HL-60 (cell line): ENCODE measurements around the gene SGSH.

Source experiments
- DNase-seq, 2 experiments: peaks; one replicate each; pipeline ENCODE4 v3.0.0-alpha.2; 2010 to 2020; ENCODE audit warnings: low read depth in 1 of 2, low spot score in 1 of 2
- H3K27ac ChIP-seq: fragments of 250-450 bp; sonication (Bioruptor Pico); replicated peaks from 2 replicates; pipeline ENCODE4 v1.5.1; 2020; ENCODE audit warnings: mild to moderate bottlenecking, moderate library complexity
- H3K27me3 ChIP-seq: fragments of 250-450 bp; sonication (Bioruptor Pico); 2 replicates; pipeline ENCODE4 v1.5.1; 2021; ENCODE audit warnings: mild to moderate bottlenecking, moderate library complexity; ENCODE audit not compliant: insufficient read depth, poor library complexity, severe bottlenecking
- H3K4me3 ChIP-seq: replicated peaks from 2 replicates; pipeline ENCODE4 v1.5.1; 2011; ENCODE audit warnings: mild to moderate bottlenecking, control low read depth, low read length; ENCODE audit not compliant: insufficient read depth
- CTCF ChIP-seq: IDR thresholded peaks from one replicate; pipeline ENCODE4 v1.5.1; 2011; ENCODE audit warnings: low read length, control low read depth, inconsistent platforms; ENCODE audit not compliant: insufficient read depth
- GABPA ChIP-seq: IDR thresholded peaks from 2 replicates; pipeline ENCODE4 v1.6.1; 2012; ENCODE audit warnings: low read depth
- POLR2AphosphoS5 ChIP-seq: IDR thresholded peaks from 2 replicates; pipeline ENCODE4 v1.6.1; 2012; ENCODE audit warnings: low read depth
- REST ChIP-seq: IDR thresholded peaks from 2 replicates; pipeline ENCODE4 v1.6.1; 2012; ENCODE audit warnings: low read depth; ENCODE audit not compliant: insufficient replicate concordance
- SPI1 ChIP-seq: IDR thresholded peaks from 2 replicates; pipeline ENCODE4 v1.6.1; 2012; ENCODE audit warnings: low read depth, mild to moderate bottlenecking, borderline replicate concordance

SGSH gene

DNA sequence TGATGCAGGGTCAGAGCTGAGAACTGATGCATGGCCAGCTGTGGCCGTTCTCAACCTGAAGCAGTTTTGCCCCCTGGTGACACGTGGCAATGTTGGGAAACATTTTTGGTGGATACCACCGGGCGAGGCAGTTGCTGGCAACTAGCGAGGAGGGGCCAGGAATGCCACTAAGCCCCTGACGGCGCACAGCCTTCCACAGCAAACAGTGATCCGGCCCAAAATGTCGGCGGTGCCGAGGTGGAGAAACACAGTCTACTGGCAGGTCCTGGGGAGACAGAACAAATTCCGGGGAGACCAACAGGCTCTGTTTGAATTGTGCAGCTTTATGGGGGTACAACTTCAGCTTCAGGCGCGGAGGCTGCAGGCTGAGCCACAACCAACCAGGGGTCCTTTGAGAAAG is 8.3 kb upstream of the SGSH start:
- no peak for TF ChIP-seq SPI1
- no peak for TF ChIP-seq POLR2AphosphoS5
- no peak for TF ChIP-seq GABPA
- no peak for TF ChIP-seq CTCF
- no peak for TF ChIP-seq REST
- Histone ChIP-seq H3K27me3 (peaks cover 6% of the 10 kb centered on the region), H3K27ac (no peak overlapping the region), H3K4me3 (no peak overlapping the region)
- no peak for DNase-seq

- Histone ChIP-seq H3K4me3 (no peak overlapping the region), H3K27ac (no peak overlapping the region), H3K27me3 (peaks cover 6% of the 10 kb centered on the region)
- TF ChIP-seq GABPA (no peak), REST (no peak), CTCF (no peak), POLR2AphosphoS5 (no peak), SPI1 (no peak)
- DNase-seq: no peak
Observed at GRCh38 chr17:80227666-80228065, 7.5 kb upstream of the SGSH start.

GRCh38 chr17:80227156-80227555 is 7.0 kb upstream of the SGSH start:
- Histone ChIP-seq H3K27ac (no peak overlapping the region), H3K27me3 (peaks cover 6% of the 10 kb centered on the region), H3K4me3 (no peak overlapping the region)
- DNase-seq: no peak
- no peak for TF ChIP-seq REST
- TF ChIP-seq SPI1: no peak
- no peak for TF ChIP-seq POLR2AphosphoS5
- no peak for TF ChIP-seq GABPA
- no peak for TF ChIP-seq CTCF
